Heart left ventricle (tissue), 13 donors: Measurements from ENCODE around the gene TP53I3.

Source experiments
- POLR2A ChIP-seq, 2 donors: fragments of 450-650 bp; IDR thresholded peaks; one replicate each; pipeline ENCODE4 v1.6.1; 2017; ENCODE audit warnings: antibody characterized with exemption in 2 of 2, mild to moderate bottlenecking in 2 of 2, moderate library complexity in 2 of 2
- TF ChIP-seq, protein P1 (sequence below), 12 donors: fragments of 200-600 bp; sonication (generic) in 4 of 12; IDR thresholded peaks; one replicate each; pipeline versions ENCODE4 v1.5.0 to v1.8.0; 2018 to 2022; ENCODE audit warnings: antibody characterized with exemption in 12 of 12, mild to moderate bottlenecking in 5 of 12
- donor health status: ischemic (EF 13 %, LVEDD 7.1; RV severe dilation, severe dysfunction).
- donor health status: DM: no; HTN: yes; CAD: no.
- donor health status: DM: no; HTN: no; CAD: no.
- donor health status: ischemic (EF 25% LVEDD 6.9; RV normal size, moderate dysfunction).
- donor health status: ischemic (EF 25% LVEDD 5.7; RV mildly dilated, moderate dysfunction).
- donor health status: ischemic (EF 35%, LVEDD 5.7; RV mildly dilated, moderate dysfunction).
- donor health status: nonischemic (EF 11% LVEDD 7.7; RV severe dilation, severe dysfunction).
- donor health status: DM: yes; HTN: yes; CAD: no.
- donor health status: PGD.
- donor health status: ischemic (EF 29% LVEDD 5.4; RV normal size, mild dysfunction).
- donor health status: nonischemic (EF 23%, LVEDD 6.1; RV moderate dilation, normal function).

DNA sequence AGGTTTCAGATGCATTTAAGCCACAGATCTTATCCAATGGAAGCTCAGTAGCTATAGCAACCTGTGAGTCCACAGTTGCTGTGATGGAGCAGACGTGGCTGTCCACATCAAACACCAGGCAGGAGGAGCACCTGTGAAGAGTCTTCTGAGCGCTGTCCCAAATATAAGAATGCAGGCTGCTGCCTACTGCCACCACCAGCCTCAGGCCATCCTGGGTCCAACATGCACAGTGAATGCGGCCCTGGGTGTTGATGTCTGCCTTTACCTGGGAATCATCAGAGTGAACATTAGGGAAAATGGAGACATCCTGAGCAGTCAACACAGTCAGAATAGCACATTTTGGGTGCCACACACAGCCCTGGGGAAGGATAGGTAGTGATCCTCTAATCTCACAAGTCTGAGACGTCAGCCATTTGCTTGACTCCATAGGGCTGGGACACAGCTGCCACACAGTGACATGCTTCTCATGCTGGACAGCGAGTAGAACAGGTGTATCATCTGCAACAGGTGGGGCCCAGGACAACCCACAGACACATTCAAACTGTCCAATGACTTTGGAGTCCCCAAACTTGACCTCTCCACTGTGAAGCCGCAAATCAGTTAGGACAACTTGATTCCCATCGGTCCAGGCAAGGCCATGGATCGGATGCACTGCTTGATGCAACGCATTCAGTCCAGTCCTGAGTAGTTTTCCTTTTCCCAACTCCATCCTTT lies 45.7 kb downstream of the TP53I3 start:
- TF ChIP-seq, protein P1, sequence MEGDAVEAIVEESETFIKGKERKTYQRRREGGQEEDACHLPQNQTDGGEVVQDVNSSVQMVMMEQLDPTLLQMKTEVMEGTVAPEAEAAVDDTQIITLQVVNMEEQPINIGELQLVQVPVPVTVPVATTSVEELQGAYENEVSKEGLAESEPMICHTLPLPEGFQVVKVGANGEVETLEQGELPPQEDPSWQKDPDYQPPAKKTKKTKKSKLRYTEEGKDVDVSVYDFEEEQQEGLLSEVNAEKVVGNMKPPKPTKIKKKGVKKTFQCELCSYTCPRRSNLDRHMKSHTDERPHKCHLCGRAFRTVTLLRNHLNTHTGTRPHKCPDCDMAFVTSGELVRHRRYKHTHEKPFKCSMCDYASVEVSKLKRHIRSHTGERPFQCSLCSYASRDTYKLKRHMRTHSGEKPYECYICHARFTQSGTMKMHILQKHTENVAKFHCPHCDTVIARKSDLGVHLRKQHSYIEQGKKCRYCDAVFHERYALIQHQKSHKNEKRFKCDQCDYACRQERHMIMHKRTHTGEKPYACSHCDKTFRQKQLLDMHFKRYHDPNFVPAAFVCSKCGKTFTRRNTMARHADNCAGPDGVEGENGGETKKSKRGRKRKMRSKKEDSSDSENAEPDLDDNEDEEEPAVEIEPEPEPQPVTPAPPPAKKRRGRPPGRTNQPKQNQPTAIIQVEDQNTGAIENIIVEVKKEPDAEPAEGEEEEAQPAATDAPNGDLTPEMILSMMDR (IDR thresholded peaks at IDR 0.05), result no peak
- TF ChIP-seq POLR2A (IDR thresholded peaks at IDR 0.05), result no peak
